ENCODE measurements around the gene C1orf35.

C1orf35 gene

DNA sequence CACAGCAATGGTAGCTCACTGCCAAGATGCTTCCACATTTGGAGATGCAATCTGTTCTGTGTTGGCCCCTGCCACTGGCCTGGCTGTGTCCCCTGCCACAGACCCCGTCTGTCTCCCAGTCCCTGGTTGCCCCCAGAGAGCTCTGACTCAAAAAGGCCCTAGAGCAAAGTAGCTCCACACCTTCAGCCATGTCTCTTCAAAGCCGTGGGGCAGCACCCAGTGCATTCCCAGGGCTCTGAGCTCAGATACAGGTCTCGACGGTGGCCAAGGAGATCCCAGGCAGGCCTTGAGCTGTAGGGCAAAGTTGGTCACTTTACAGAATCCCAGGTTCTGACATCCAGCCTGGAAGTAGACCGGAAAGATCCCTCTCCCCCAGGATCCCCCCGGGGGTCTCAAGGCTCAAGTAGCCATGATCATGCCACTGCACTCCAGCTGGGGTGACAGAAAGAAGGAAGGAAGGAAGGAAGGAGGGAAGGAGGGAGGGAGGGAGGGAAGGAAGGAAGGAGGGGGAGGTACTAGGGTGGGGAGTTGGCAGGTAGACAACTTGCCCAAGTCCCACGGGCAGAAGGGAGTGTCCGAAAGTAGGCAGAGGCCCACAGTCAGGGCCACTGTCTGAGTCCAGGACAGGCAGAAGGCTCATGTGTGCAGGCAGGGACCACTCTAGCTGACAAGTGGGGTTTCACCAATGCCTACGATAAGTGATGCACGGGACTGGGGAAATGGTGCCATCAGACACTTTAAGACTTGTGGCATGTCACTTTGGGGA is 25.4 kb downstream of the C1orf35 start:
- peak; percentile 15 for DNase-seq

DNA sequence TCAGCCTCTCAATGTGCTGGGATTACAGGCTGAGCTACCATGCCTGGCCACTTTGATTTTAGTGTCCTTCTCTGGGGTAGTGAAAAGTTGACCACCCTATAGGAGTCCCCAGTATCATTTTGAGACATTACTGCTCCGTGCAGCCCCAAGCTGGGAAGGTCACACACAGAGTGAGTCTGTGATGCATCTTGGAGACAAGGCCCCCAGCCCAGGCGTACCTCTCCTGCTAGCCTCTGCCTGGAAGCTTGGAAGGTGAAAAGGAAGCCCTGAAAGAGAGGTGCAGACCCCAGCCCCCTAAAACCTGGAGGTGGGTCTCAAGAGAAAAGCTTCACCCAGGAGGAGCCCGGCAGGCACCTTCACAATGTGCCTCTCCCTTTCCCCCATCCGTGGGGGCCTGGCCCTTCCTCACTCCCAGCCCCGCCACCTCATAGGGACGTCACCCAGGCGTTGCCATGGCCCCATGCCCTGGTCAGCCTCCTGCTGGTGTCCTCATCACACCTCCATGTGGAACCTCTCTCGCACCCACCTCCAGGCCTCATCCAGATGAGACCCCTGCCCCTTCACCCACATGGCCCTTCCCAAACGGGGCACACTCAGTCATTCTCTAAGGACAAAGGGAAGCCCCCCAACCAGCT is 26.2 kb downstream of the C1orf35 start:
- peak; percentile 10 for DNase-seq

DNA sequence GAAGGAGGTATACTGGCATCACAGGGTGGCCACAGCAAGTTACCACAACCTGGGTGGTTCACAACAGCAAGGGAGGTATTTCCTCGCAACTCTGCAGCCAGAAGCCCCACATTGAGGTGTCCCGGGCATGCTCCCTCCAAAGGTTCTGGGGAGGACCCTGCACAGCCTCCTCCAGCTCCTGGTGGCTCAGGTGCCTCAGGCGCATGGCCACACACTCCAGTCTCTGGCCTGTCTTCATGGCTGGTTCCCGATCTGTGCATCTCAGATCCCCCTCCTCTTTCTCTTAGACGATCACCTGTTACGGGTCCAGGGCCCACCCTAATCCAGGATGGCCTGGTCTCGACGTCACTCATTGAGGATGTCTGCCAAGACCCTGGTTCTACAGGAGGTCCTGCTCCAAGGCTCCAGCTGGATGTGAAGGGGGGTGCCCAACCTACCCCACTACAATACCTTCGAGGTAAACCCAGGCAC is 27.3 kb downstream of the C1orf35 start:
- no peak for DNase-seq

DNA sequence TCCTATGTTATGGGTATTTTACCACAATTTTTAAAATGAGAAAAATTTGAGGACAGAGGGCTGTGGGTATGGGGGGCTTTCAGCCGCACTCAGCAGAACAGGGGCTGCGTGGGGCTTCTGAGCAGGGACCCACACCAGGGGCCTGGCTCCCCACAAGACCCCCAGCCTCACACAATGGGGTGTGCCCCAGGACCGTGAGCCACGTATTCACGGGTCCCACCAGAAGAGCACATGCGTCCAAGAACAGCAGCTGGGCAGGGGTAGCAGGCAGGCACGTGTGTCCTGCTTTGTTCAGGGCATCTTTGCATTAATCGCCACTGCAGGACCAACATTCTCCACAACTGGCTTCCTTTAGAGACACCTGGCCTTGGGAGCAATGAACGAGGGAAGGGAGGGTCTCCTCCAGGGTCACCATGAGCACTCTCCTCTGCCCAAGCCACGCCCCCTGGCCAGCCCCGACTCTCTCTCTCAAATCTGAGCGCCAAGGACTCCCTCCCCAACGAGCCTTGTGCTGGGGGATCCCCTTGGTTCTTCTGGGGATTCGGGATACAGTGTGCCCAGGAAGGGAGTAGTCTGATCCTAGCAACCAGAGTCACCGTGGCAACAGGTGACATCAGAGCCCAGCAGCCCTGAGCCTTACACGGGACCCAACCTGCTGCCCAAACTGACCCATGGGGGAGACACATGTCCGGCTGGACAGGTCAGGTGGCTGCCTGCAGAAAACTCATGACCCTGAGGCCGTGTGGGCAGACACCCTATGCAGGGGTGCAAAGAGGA is 28.0 kb downstream of the C1orf35 start:
- DNase-seq, result no peak

DNA sequence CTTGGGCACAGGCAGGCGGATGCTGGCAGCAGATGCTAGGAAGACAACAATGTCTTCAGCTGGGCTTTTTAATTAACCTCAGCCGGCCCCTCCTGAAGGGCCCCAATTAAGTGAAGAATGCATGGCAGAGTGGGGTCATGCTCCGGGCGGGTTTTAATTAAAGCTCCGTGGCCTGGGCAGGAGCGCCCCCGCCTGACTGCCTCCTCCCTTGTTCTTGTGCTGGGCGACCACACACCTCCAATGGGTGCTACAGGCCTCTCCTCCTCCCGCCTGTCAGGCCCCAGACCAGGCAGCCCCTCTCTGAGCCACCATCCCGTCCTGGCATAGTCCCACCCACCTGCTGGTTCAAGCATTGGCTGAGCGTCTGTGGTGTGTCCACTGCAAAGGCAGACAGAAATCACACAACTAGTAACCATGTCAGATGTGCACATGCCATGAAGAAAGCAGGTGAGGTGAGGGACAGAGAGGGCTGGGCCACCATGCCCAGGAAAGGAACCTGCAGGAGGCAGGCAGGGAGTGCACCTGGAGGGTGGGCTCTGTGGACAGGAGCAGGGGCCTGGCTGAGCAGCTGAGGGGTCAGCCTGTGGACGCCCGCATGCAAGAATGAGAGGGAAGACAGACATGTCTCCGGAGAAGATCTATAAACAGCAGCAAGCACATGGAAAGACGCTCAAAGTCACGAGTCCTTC is 29.1 kb downstream of the C1orf35 start:
- DNase-seq, result no peak

DNA sequence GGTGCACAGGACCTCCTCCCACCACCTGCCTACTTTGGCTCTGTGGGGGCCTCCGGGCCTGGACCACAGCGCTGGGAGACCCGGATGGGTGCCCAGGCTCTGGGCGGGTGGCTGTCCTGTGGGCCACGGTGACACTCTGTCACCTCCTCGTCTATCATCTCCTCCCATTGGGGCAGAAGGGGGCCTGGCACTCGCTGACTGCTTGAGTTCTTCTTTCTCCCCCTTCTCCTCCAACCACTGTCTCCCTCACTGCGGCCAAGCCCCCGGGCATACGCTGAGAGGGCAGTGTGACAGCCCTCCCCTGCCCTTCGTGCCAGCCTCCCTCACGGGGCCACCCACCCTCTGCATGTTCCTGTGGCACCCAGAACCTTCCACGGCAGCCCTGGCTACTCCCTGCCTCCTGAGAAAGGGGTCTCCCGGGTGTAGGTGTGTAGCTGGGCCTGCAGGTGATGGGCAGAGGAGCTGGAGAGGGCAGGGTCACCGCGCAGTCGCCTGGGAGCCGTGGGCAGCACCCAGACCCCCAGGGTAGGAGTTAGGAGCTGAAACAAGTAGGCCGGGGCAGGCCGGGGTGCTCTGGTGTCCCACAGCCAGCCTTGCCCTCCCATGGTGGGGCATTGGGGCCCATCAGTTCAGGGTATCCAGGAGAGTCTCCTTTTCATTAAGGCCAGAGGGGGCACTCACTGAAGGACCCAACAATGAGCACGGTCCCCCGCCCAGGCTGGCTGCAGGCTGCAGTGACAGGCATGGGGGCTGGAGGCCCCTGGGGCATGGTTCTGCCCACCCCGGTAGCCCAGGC is 29.9 kb downstream of the C1orf35 start:
- no peak for DNase-seq

DNA sequence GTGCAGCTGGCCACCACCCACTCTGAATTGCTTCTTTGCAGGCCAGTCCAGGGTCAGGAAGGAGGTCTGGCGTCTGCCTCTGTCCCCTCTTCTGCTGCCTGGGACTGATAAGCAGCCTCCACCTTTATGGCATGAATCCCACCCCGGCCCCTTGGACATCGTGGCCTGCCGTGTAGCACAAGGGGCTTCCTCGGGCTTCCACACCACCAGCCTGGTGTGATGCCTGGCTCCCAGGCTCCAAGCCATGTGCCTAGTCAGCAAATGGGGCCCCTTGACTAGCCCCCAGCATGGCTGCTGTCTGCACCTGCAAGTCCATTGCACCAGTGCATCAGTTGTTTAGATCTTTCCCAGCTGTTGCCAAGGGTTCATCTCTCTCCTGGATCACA is 30.5 kb downstream of the C1orf35 start:
- no peak for DNase-seq

DNA sequence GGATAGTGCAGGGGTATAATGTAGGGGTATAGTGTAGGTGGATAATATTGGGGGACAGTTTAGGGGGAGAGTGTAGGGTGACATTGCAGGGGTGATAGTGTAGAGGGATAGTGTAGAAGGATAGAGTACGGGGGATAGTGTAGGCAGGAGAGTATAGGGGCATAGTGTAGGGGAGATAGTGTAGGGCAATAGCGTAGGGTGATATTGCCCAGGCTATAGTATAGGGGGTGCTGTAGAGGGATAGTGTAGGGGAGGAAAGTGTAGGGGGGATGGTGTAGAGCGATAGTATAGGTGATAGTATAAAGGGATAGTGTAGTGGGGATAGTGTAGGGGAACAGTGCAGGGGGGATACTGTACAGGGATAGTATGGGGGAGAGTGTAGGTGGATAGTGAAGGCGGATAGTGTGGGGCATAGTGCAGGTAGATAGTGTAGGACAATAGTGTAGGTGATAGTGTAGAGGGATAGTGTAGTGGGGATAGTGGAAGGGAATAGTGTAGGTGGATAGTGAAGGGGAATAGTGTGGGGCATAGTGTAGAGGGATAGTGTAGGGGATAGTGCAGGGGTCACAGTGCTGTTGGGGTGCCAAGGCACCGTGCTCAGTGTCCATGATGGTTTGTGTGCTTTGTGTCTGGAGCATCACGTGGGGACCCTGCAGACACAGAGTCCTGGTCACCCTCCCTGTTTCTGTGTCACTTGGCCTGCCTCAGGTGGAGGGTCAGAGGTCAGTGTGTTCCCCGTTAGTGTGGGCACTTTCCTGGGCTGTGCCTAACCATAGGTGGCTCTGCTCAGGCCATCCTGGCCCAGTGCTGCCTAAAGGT is 31.1 kb downstream of the C1orf35 start:
- no peak for DNase-seq

DNA sequence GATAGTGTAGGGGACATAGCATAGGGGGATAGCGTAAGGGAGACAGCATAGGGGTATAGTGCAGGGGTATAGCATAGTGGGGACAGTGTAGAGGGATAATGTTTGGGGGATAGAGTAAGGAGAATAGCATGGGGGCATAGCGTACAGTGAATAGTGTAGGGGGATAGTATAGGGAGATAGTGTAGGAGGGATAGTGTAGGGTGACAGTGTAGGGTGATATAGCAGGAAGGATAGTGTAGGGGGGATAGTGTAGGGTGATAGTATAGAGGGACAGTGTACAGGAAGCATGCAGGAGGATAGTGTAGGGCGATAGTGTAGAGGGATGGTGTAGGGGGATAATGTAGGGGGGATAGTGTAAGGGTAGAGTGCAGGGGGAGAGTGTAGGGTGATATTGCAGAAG is 32.3 kb downstream of the C1orf35 start:
- no peak for DNase-seq

DNA sequence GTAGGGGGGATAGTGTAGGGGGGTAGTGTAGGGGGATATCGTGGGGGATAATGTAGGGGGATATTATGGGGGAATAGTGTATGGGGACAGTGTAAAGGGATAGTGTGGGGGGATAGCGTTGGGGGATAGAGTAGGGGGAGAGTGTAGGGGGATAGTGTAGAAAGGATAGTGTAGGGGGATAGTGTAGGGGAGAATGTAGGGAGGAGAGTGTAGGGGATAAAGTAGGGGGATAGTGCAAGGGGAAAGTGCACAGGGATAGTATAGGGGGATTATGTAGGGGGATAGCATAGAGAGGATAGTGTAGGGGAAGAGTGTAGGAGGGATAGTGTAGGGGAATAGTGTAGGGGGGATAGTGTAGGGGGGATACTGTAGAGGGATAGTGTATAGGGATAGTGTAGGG is 33.0 kb downstream of the C1orf35 start:
- no peak for DNase-seq

DNA sequence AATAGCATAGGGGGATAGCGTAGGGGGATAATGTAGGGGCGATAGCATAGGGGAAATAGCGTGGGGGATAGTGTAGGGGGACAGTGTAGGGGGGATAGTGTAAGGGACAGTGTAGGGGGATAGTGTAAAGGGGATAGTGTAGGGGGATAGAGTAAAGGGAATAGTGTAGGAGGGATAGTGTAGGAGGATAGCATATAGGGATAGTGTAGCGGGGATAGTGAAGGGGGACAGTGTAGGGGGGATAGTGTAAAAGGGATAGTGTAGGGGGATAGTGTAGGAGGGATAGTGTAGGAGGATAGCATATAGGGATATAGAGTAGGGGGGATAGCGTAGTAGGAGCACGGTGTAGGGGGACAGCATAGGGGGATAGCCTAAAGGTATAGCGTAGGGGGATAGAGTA is 34.8 kb downstream of the C1orf35 start:
- no peak for DNase-seq

DNA sequence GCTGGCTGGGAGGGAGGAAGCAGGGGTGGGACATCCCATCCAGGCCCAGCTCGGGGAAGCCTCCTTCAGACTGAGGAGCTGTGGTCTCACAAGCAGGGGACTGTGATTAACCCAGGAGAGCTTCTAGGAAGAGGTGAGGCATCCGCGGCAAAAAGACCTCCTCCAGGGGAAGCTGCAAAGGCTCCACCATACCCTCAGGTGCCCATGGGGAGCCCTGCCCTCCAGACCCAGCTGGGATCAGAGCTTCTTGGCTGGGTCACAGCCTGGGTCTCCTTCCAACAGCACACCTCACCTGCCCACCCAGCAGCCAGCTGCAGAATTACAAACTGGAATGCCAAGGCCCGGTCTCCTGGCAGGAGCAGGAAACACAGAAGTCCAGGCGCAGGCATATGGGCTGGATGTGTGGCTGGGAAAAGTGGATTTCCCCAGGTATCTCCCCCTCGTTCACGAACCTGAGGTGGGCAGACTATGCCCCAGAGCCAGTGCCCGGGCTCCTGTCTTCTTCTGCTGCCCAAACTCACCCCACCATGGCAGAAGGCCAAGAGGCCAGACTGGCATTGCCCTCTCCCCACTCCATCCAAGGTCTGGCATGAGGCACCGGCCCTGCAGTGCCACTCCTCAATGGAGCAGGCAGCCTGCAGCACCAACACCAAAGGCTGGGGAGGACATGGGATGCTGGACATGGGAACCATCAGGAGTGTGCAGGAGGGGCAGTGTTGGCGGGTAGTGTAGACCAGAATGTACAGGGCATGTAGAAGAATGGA is 36.1 kb downstream of the C1orf35 start:
- DNase-seq, result no peak

DNA sequence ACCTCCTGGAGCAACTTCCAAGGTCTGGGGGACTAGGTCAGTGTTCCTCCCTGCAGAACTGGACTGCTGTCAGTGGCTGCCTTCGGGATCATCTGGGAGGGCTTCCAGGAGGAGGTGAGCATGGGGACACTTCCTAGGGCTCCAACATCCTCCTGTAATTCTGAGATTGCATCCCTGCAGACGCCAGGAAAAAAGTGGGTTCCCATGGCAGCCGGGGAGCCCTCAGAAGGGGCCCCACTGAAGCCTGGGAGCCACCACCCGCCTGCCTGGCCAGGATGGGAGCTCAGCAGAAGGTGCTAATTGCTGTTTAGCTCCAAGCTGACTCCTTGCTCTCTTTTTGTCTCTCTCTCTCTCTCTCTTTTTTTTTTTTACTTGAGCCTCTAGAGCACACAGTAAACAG is 36.7 kb downstream of the C1orf35 start:
- DNase-seq, result no peak

DNA sequence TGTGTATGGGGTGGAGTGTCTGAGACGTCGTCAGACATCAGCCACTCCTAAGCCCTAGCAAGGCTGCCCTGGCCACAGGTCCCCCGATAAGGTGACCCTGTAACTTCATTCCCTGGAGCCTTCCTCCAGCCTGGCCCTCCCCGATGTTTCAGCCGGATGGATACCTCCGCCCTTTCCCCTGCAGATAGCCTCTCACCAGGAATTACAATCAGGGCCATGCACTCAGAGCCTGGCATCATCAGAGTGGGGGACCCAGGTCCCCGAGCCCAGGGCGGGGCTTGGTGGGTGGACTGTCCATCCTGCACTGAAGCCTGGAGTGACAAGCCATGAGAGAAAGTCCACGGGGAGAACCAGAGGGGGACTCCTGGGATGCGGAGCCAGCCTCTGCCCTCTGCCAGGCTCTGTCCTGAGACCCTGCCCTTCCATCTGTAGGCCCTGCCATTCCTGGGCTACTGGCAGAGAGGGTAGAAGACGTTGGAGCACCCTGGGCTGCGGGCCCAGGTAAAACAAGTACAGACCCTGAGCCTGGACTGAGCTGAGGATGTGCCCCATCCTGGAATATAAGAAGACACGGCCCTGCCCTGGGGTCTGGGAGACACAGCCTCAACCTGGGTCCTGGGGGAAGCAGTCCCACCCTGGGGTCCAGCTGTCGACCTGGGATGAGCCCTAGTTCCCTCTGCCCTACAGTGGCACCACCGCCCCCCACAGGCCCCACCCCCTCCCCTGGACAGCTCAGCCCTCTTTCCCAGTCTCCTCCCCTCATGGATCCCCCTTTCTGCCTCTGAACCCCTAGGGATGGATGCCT is 37.4 kb downstream of the C1orf35 start:
- DNase-seq, result no peak

DNA sequence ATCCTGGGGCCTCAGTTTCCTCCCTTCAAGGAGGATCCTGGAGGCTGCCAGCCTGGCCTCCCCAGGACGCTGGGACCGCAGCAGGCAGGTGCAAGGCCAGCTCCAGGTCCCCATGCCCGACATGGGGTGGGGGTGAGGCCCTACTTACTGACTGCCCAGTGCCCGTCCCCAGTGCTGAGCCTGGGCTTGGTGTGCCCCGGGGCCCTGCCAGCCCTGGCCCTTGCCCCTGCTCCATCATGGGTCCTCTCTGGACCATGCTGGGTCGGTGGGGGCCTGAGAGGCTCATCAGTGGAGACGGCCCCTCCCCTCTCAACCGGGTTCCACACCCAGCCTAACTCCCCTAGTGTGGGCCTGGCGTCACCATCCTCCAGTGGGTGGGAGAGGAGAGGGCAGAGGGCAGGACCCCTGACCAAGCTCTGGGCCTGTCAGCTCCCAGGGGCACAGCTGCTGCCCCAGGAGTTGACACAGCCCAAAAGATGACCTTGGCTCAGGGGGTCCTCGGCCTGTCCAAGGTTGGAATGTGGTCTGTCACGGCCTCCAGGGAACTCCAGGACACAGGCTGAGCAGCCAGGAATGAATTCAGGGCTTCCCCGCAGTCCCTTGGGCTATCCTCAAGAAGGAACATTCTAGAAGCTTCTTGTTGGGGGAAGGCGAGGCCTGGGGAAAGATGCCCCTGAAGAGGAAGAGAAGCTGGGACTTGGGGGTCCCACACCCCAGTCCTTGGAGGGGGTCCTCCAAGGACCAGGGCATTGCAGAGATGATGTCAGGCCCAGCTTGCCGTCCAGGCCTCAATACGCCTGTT is 38.2 kb downstream of the C1orf35 start:
- DNase-seq, result no peak

DNA sequence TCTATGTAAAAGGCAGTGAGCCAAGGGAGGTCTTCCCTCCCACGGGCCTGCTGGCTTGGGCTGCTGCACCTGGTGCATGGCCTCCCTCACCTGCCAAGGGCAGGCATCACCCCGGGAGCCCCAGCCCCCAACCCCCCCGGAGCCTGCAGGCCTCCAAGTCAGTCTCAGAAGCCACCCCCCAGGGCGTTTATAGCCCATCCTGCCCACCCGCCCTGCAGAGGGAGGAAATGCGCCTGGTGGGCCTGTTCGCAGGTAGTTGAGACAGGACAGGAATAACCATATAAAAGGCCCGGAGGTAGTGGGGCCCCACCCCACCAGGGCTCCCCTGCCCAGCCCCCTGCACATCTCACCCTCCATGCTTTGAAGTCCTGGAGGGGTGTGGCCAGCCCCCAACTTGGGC is 38.8 kb downstream of the C1orf35 start:
- no peak for DNase-seq

DNA sequence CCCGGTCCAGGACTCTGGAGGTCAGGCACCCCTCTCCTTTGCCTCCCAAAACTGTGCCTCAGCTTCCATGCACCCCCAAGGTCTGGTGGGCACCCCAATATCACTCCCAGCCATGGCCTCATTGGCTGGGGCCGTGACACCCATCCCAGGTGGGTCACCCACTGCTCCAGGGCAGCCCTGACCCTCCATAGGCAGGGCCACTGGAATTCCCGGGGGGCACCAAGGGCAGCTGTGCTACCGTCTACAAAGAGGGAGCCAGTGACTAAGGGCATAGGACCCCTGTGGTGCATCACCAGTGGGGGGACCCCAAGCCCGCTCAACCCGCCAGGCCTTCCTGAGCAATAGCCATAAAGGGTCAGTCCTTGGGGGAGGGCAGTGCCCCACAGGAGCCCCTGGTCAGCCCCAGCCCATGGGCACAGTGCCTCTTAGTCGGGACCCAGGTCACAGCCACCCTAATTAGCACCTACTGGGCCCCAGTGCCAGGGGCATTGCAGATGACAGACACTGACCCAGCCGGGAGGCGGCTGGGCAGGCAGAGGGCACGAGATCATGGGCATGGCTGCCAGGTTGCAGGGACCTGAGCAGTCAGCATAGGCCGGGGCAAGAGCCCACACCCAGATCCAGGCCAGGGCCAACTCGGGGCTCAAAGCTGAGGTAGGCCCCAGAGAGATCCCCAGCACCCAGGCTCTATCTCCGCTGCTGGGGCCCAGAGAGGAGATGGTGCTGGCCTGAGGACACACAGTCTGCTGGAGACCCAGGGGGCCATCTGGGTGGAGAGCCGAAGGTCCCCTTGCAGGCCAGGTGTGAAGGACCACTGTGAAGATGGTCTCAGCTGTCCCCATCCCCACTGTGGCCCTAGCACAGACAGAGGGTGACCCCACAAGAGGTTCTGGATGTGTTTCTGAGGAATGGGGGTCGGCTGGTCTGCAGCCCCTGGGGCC is 39.6 kb downstream of the C1orf35 start:
- DNase-seq, result no peak

DNA sequence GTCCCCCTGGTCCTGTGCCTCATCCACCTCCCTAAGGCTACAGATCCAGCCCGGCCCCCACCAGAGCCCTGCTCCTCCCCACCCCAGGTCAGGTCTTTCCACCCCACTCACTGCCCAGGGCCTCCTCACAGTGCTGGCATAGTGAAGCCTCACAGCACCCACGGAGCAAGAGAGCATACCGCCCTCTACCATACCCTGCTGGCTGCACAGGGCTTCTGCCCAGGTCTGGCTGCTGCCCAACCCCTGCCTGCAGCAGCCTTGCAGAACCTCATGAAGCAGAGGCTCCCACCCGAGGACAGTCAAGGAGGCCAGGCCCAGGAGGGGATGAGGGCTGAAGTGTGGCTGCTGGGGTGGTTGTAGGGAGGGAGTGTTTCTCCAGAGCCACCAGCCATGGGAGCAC is 40.3 kb downstream of the C1orf35 start:
- DNase-seq, result no peak

All from left hindlimb (tissue), 1 donor.